Prostate gland (tissue), 2 donors: ENCODE data around the gene SCMH1.

Experiments
- CTCF ChIP-seq, 4 experiments: fragments of 200-600 bp in 2 of 4; fragments of 450-650 bp in 2 of 4; sonication (generic) in 2 of 4; IDR thresholded peaks; 1 replicate in 3 of 4; 2 replicates in 1 of 4; pipeline ENCODE4 v1.5.1; 2016 to 2019; ENCODE audit warnings: antibody characterized with exemption in 4 of 4, mild to moderate bottlenecking in 2 of 4, moderate library complexity in 2 of 4
- POLR2A ChIP-seq: fragments of 450-650 bp; IDR thresholded peaks from one replicate; pipeline ENCODE4 v1.6.1; 2016; ENCODE audit warnings: antibody characterized with exemption, mild to moderate bottlenecking
- POLR2AphosphoS5 ChIP-seq: sonication (generic); formaldehyde crosslinking; IDR thresholded peaks from one replicate; pipeline ENCODE4 v1.6.1; 2017; ENCODE audit warnings: antibody characterized with exemption

GRCh38 chr1:41078616-41079015 lies 163.5 kb downstream of the SCMH1 start:
- TF ChIP-seq POLR2A (no peak), CTCF (IDR thresholded peaks at IDR 0.05) (no peak), POLR2AphosphoS5 (no peak)
